Bronchial epithelial cell (primary cell): Measurements from ENCODE around the gene CENPU. TPM values are rescaled to one million over a fixed set of nuclear protein-coding genes. Genes with fewer than 3 reads are reported as not detected.

Experiments
- DNase-seq: peaks from one replicate; pipeline ENCODE4 v3.0.0-alpha.2; 2010; ENCODE audit warnings: low read depth
- FAIRE-seq: peaks from 2 replicates; lab custom pipeline; 2011; peaks lifted over from hg19 to GRCh38; lab: Jason Lieb, UNC
- H3K27me3 ChIP-seq: 2 replicates; pipeline ENCODE4 v1.5.1; 2011; ENCODE audit warnings: low read length; ENCODE audit not compliant: control insufficient read depth, insufficient read depth
- H3K36me3 ChIP-seq: 2 replicates; pipeline ENCODE4 v1.5.1; 2011; ENCODE audit warnings: low read length; ENCODE audit not compliant: control insufficient read depth, insufficient read depth
- H3K4me3 ChIP-seq: 2 replicates; pipeline ENCODE4 v1.5.1; 2011; ENCODE audit warnings: mild to moderate bottlenecking, low read depth, low read length, control low read depth
- total RNA-seq: library from RNA; depleted of rRNA; stranded (reverse); fragments of >200 nt; gene quantifications from 2 replicates; pipeline ENCODE4 v1.2.1, GENCODE V29; 2014
- TF ChIP-seq, protein P1 (sequence below): IDR thresholded peaks from 2 replicates; pipeline ENCODE4 v1.5.1; 2011; ENCODE audit warnings: mild to moderate bottlenecking, moderate library complexity, low read length, control low read depth, inconsistent platforms; ENCODE audit not compliant: insufficient read depth, severe bottlenecking

Gene CENPU
- total RNA-seq, 1 donor from 2014 or later = 2.1 TPM

DNA sequence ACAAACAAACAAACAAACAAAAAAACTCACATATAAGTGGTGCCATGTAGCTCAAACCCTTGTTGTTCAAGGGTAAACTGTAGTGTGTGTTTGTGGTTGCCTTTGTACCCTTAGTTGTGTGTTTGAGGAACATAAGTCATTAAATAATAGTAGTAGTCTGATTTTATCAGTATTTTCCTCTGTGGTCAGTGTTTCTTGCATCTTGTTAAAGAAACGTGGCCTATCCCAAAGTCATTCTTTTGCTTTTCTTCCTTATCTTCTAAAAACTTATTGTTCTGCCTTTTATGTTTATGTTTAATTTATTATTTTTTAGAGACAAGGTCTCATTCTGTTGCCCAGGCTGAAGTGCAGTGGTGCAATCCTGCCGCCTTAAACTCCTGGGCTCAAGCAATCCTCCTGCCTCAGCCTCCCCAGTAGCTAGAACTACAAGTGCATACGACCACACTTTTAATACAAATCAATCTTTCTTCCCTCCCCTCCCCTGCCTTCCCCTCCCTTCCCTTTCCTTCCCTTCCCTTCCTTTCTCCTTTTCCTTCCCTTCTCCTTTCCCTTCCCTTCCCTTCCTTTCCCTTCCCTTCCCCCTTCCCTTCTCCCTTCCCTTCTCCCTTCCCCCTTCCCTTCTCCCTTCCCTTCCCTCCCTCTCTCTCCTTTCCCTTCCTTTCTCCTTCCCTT lies 57.9 kb downstream of the CENPU start:
- Histone ChIP-seq H3K36me3 (peaks cover 1% of the 10 kb centered on the region), H3K27me3 (no peaks in the 10 kb centered on the region), H3K4me3 (no peak overlapping the region)
- no peak for FAIRE-seq
- DNase-seq = no peak
- TF ChIP-seq, protein P1, sequence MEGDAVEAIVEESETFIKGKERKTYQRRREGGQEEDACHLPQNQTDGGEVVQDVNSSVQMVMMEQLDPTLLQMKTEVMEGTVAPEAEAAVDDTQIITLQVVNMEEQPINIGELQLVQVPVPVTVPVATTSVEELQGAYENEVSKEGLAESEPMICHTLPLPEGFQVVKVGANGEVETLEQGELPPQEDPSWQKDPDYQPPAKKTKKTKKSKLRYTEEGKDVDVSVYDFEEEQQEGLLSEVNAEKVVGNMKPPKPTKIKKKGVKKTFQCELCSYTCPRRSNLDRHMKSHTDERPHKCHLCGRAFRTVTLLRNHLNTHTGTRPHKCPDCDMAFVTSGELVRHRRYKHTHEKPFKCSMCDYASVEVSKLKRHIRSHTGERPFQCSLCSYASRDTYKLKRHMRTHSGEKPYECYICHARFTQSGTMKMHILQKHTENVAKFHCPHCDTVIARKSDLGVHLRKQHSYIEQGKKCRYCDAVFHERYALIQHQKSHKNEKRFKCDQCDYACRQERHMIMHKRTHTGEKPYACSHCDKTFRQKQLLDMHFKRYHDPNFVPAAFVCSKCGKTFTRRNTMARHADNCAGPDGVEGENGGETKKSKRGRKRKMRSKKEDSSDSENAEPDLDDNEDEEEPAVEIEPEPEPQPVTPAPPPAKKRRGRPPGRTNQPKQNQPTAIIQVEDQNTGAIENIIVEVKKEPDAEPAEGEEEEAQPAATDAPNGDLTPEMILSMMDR = no peak

GRCh38 chr4:184675018-184675417 lies 58.9 kb downstream of the CENPU start:
- TF ChIP-seq, protein P1 = no peak
- H3K36me3 ChIP-seq = peaks cover 1% of the 10 kb centered on the region
- FAIRE-seq (no peak), DNase-seq (no peak)
- H3K4me3 ChIP-seq = no peak overlapping the region
- no peaks in the 10 kb centered on the region for H3K27me3 ChIP-seq

DNA sequence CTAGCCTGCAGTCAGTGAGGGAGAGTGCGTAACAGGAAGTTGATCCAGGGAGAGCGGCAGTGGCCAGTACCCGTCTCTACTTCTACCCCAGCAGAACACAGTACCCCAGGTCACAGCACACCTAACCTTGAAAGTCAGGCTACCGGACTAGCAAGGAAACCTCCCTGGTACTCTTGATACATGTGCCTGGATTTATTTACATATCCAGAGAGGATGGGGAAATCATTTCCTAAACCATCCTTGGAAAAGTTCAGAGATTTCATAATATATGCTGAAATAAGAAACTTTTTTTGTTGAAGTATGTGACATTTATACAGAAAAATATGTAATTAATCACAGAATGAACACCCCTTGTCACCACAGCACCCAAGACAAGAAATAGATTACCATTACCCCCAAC lies 59.9 kb downstream of the CENPU start:
- DNase-seq (no peak), FAIRE-seq (no peak)
- Histone ChIP-seq H3K4me3 (no peak overlapping the region), H3K36me3 (peaks cover 1% of the 10 kb centered on the region), H3K27me3 (no peaks in the 10 kb centered on the region)
- TF ChIP-seq, protein P1 = no peak

DNA sequence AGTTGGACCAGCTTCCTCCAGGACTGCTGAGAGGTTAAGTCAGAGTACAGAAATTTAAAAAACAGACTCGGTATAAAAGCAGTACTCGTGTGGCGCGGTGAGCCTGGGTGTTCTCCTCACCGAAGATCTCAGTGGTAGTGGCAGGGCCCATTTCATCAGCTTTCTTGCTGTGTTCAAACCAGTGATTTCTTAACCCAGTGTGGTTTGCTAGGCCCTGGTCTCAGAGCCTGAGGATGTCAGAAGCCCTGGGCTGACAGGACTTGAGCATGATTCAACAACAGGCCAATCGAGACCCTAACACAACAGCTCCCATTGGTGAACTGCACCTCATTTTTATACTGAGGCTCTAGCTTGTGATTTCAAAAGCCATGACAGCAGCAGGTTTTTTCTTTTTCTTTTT lies 61.2 kb downstream of the CENPU start:
- no peak for FAIRE-seq
- no peaks in the 10 kb centered on the region for H3K27me3 ChIP-seq
- no peak for DNase-seq
- TF ChIP-seq, protein P1 = no peak
- H3K4me3 ChIP-seq = no peak overlapping the region
- peaks cover 1% of the 10 kb centered on the region for H3K36me3 ChIP-seq

DNA sequence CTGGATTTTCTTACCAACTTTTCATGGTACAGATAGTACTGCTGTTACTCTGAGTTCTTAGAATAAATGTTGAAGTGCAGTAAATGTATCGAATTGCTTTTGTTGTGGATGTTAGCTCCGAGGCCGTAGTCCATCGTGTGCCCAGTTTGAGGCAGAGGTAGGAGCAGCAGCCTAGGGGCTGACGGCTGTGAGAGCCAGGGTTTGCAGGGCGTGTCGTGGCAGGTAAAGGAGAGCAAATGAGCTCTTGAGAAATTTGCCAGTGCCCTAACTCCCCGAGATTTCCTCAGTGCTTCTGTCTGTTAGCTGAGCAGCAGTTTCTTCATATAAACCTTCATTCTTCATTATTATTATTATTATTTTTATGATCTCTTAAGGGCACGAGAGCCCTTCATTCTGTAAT lies 62.8 kb downstream of the CENPU start:
- no peaks in the 10 kb centered on the region for H3K27me3 ChIP-seq
- H3K4me3 ChIP-seq = no peak overlapping the region
- TF ChIP-seq, protein P1 = no peak
- H3K36me3 ChIP-seq = peaks cover 4% of the 10 kb centered on the region
- FAIRE-seq = no peak
- peak; percentile 78 for DNase-seq

DNA sequence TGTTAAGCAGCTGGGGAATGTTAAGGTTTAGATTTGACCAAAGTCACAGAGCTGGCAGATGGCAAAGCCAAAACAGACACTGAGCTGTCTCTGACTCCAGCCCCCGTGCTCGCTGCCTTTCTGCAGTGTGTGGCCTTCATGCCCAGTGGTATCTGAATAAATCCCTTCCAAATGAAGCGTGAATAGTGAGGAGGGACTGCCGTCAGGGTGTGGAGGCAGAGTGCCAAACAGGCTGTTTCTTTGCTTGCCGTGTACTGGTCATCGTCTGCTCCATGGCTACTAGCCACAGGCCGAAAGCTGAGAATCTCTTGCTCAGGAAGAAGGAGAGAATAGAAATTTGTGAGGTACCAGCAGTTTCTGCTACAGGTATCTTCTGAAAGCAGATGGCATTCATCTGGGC lies 64.6 kb downstream of the CENPU start:
- H3K36me3 ChIP-seq = peaks cover 3% of the 10 kb centered on the region
- H3K4me3 ChIP-seq = no peak overlapping the region
- no peaks in the 10 kb centered on the region for H3K27me3 ChIP-seq
- TF ChIP-seq, protein P1 = no peak
- no peak for FAIRE-seq
- no peak for DNase-seq
